ENCODE results near the gene CREG2. TPM values are rescaled to one million over a fixed set of nuclear protein-coding genes. Genes with fewer than 3 reads are reported as not detected.

Gene CREG2
- total and polyA plus RNA-seq, 10 donors: 0.17 TPM; not detected in 9

GRCh38 chr2:101402630-101403029 is 15.3 kb upstream of the CREG2 start:
- H3K27me3 ChIP-seq (replicated peaks in 1 of 7): peaks cover 0 to 31% (median 0%) of the 10 kb centered on the region in 7 donors
- H3K4me1 ChIP-seq: peaks cover 6 to 58% (median 39%) of the 10 kb centered on the region in 6 donors
- WGBS, 5 donors: 65 to 82% (median 78%) methylated on average over 6 of the region's 6 CpGs

GRCh38 chr2:101401906-101402305 is 14.6 kb upstream of the CREG2 start:
- Histone ChIP-seq H3K4me3 (no peak overlapping the region), H3K36me3 (no peaks in the 10 kb centered on the region), H3K9me3 (no peaks in the 10 kb centered on the region), H3K27me3 (replicated peaks in 1 of 7) (peaks cover 0 to 34% (median 0%) of the 10 kb centered on the region in 7 donors), H3K27ac (no peak overlapping the region), H3K4me1 (peaks cover 6 to 58% (median 39%) of the 10 kb centered on the region in 6 donors)
- no peak for DNase-seq
- WGBS, 5 donors: 76 to 82% (median 78%) methylated on average over 5 of the region's 5 CpGs
- TF ChIP-seq POLR2AphosphoS5 (IDR thresholded peaks at IDR 0.05) (no peak), POLR2A (IDR thresholded peaks at IDR 0.05) (no peak), CTCF (IDR thresholded peaks at IDR 0.05 in 8 of 11, conservative IDR thresholded peaks at IDR 0.05 in 3 of 11) (no peak)
- intact Hi-C loops (cut with DNase I; ENCODE audit: low total_unique reads): no loop called here

More at GRCh38 chr2:101402630-101403029, 15.3 kb upstream of the CREG2 start:
- Histone ChIP-seq H3K36me3 (no peaks in the 10 kb centered on the region), H3K4me3 (no peak overlapping the region), H3K9me3 (no peaks in the 10 kb centered on the region), H3K27ac (no peak overlapping the region)
- intact Hi-C loops (cut with DNase I; ENCODE audit: low total_unique reads): no loop called here
- no peak for TF ChIP-seq POLR2AphosphoS5 (IDR thresholded peaks at IDR 0.05)
- TF ChIP-seq CTCF (IDR thresholded peaks at IDR 0.05 in 8 of 11, conservative IDR thresholded peaks at IDR 0.05 in 3 of 11): no peak
- no peak for TF ChIP-seq POLR2A (IDR thresholded peaks at IDR 0.05)
- DNase-seq: no peak

GRCh38 chr2:101401326-101401665 is 14.0 kb upstream of the CREG2 start:
- intact Hi-C loops (cut with DNase I; ENCODE audit: low total_unique reads): no loop called here
- no peaks in the 10 kb centered on the region for H3K36me3 ChIP-seq
- no peak for DNase-seq
- no peak overlapping the region for H3K4me3 ChIP-seq
- peaks cover 6 to 57% (median 39%) of the 10 kb centered on the region in 6 donors for H3K4me1 ChIP-seq
- no peak overlapping the region for H3K27ac ChIP-seq
- peaks cover 0 to 34% (median 0%) of the 10 kb centered on the region in 7 donors for H3K27me3 ChIP-seq (replicated peaks in 1 of 7)
- 35 to 49% (median 40%) methylated on average over 8 of the region's 8 CpGs for WGBS, 5 donors
- no peaks in the 10 kb centered on the region for H3K9me3 ChIP-seq
- TF ChIP-seq CTCF (IDR thresholded peaks at IDR 0.05 in 8 of 11, conservative IDR thresholded peaks at IDR 0.05 in 3 of 11) (no peak), POLR2AphosphoS5 (IDR thresholded peaks at IDR 0.05) (no peak), POLR2A (IDR thresholded peaks at IDR 0.05) (no peak)

GRCh38 chr2:101400506-101401325 is 13.4 kb upstream of the CREG2 start:
- DNase-seq: no peak
- no peaks in the 10 kb centered on the region for H3K36me3 ChIP-seq
- no peak overlapping the region for H3K4me3 ChIP-seq
- intact Hi-C loops (cut with DNase I; ENCODE audit: low total_unique reads): no loop called here
- TF ChIP-seq POLR2AphosphoS5 (IDR thresholded peaks at IDR 0.05) (no peak), POLR2A (IDR thresholded peaks at IDR 0.05) (no peak), CTCF (IDR thresholded peaks at IDR 0.05 in 8 of 11, conservative IDR thresholded peaks at IDR 0.05 in 3 of 11) (no peak)
- H3K4me1 ChIP-seq: peaks cover 5 to 51% (median 34%) of the 10 kb centered on the region in 6 donors
- 29 to 49% (median 38%) methylated on average over 17 to 18 of the region's 18 CpGs for WGBS, 5 donors
- no peaks in the 10 kb centered on the region for H3K9me3 ChIP-seq
- peaks cover 0 to 34% (median 0%) of the 10 kb centered on the region in 7 donors for H3K27me3 ChIP-seq (replicated peaks in 1 of 7)
- H3K27ac ChIP-seq: no peak overlapping the region

Data from spleen (tissue), 11 donors.